ENCODE data around the gene PAM. TPM values are rescaled to one million over a fixed set of nuclear protein-coding genes. Genes with fewer than 3 reads are reported as not detected.

The PAM gene
- 21.3 to 28.9 TPM (median 26.6 TPM) in 5 replicates for total RNA-seq (2022; extraction: Qiagen RNA extraction; ENCODE audit: low read depth)

DNA sequence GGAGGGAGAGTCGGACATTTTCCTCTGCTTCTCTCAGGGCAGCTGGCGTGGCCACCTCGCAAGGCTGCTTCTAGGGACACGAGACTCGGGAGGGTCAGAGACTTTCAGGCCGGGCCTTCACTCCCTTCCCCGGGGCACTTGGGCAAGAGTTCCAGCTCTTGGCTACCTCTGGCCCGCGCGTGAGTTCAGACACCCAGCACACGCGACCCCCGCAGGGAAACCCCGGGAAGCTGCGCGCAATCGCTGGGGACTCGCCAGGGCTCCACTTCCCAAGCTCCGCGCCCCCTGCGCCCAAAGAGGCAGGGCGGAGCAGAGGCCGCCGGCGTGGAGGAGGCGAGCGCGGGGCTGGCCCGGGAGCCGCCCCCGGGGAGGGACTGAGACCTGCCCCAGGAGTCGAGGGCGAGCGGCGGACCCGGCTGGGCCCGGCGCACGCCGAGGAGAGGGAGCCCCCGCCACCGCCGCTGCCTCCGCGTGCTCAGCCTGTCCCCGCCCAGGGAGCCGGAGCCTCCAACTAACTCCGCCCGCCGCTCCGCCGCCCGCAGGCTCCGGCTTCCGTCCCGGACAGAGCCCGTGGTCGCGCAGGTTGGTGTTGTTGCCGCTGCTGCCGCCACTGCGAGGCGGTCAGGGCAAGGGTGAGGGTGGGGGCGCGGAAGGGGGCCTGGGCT is at the start of gene PAM:
PAM (plus strand) TSS at position 539 of the 665 bp plus-strand sequence. CDS start 110,891 bp downstream, outside the sequence.

